PC-3 (cell line): ENCODE measurements around the gene HYLS1. TPM values are rescaled to one million over a fixed set of nuclear protein-coding genes. Genes with fewer than 3 reads are reported as not detected.

ENCODE experiments used
- ATAC-seq: fragments of 200-7000 bp; cut with Tn5 transposase; 2 replicates; pipeline ENCODE4 v1.9.1; 2020; ENCODE audit warnings: mild to moderate bottlenecking, moderate library complexity
- BruUV-seq: library from RNA; stranded (reverse); fragments of 400-500 nt; replicated peaks from 2 replicates; lab custom pipeline; 2021; lab: Mats Ljungman, UMichigan
- CTCF ChIA-PET: fragments of 300-600 bp; sonication (Branson Sonifier 250); formaldehyde crosslinking; loops from one replicate; lab custom pipeline; 2022; ENCODE audit warnings: antibody characterized with exemption; lab: Charles Lee
- POLR2A ChIA-PET: fragments of 300-600 bp; sonication (Branson Sonifier 250); formaldehyde crosslinking; loops from one replicate; lab custom pipeline; 2022; ENCODE audit warnings: antibody characterized with exemption; ENCODE audit not compliant: unreplicated experiment; lab: Charles Lee
- DNase-seq: peaks from one replicate; pipeline ENCODE4 v3.0.0-alpha.2; 2015
- H2AFZ ChIP-seq: fragments of 300-600 bp; sonication (generic); 2 replicates; pipeline ENCODE4 v1.6.0; 2016; ENCODE audit warnings: antibody characterized with exemption, low read length
- H3F3A ChIP-seq: fragments of 300-600 bp; sonication (generic); one replicate; pipeline ENCODE4 v1.6.0; 2017; ENCODE audit warnings: antibody characterized with exemption, low read length, control low read depth, mild to moderate bottlenecking; ENCODE audit not compliant: unreplicated experiment
- H3K27ac ChIP-seq: fragments of 300-600 bp; sonication (generic); 2 replicates; pipeline ENCODE4 v1.5.1; 2016; ENCODE audit warnings: mild to moderate bottlenecking, low read length
- H3K27me3 ChIP-seq: fragments of 300-600 bp; sonication (generic); 2 replicates; pipeline ENCODE4 v1.6.1; 2016; ENCODE audit warnings: low read length, mixed read lengths
- H3K36me3 ChIP-seq: fragments of 300-600 bp; sonication (generic); 2 replicates; pipeline ENCODE4 v1.6.1; 2016; ENCODE audit warnings: low read depth, mixed run types, low read length, mixed read lengths
- H3K4me1 ChIP-seq: fragments of 300-600 bp; sonication (generic); 2 replicates; pipeline ENCODE4 v1.5.1; 2016; ENCODE audit warnings: low read length; ENCODE audit not compliant: insufficient read depth
- H3K4me2 ChIP-seq: fragments of 300-600 bp; sonication (generic); 2 replicates; pipeline ENCODE4 v1.6.0; 2016; ENCODE audit warnings: low read length
- H3K4me3 ChIP-seq: fragments of 300-600 bp; sonication (generic); 2 replicates; pipeline ENCODE4 v1.5.1; 2016; ENCODE audit warnings: mild to moderate bottlenecking, low read length, mixed read lengths
- H3K79me2 ChIP-seq: fragments of 300-600 bp; sonication (generic); 2 replicates; pipeline ENCODE4 v1.6.1; 2017; ENCODE audit warnings: low read length, mixed read lengths
- H3K9ac ChIP-seq: fragments of 300-600 bp; sonication (generic); 2 replicates; pipeline ENCODE4 v1.6.0; 2016; ENCODE audit warnings: mild to moderate bottlenecking, low read length
- H3K9me2 ChIP-seq: fragments of 300-600 bp; sonication (generic); replicated peaks from 2 replicates; pipeline ENCODE4 v1.6.1; 2016; ENCODE audit warnings: mixed run types, low read length, mixed read lengths
- H3K9me3 ChIP-seq: fragments of 300-600 bp; sonication (generic); 2 replicates; pipeline ENCODE4 v1.6.1; 2016; ENCODE audit warnings: low read length, mixed read lengths
- H4K20me1 ChIP-seq: fragments of 300-600 bp; sonication (generic); 2 replicates; pipeline ENCODE4 v1.6.1; 2016; ENCODE audit warnings: low read length, mixed read lengths
- CTCF ChIP-seq: fragments of 300-600 bp; sonication (generic); conservative IDR thresholded peaks from 2 replicates; pipeline ENCODE4 v1.5.1; 2017; ENCODE audit warnings: antibody characterized with exemption, low read depth, mild to moderate bottlenecking, low read length
- EZH2 ChIP-seq: fragments of 300-600 bp; sonication (generic); IDR thresholded peaks from one replicate; pipeline ENCODE4 v1.6.1; 2017; ENCODE audit warnings: antibody characterized with exemption, mild to moderate bottlenecking, low read length; ENCODE audit not compliant: unreplicated experiment
- EZH2phosphoT487 ChIP-seq: fragments of 300-600 bp; sonication (generic); IDR thresholded peaks from 2 replicates; pipeline ENCODE4 v1.6.1; 2018; ENCODE audit warnings: mild to moderate bottlenecking, antibody characterized with exemption, low read length, borderline replicate concordance
- intact Hi-C: fragments of 100-400 bp; cut with micrococcal nuclease; formaldehyde crosslinking; loops from 2 replicates; pipeline ENCODE4 v1.9.0; 2023
- total RNA-seq: library from RNA; depleted of rRNA; stranded (reverse); fragments of >200 nt; gene quantifications from 2 replicates; pipeline ENCODE4 v1.2.3, GENCODE V29; 2014

Gene HYLS1
- total RNA-seq, 1 experiment from 2014 or later = 23.5 TPM

GRCh38 chr11:125929445-125930075, 42.1 kb downstream of the HYLS1 start:
- Histone ChIP-seq H3K27ac (no peak overlapping the region), H3F3A (no peaks in the 10 kb centered on the region), H3K4me1 (no peaks in the 10 kb centered on the region), H3K36me3 (no peaks in the 10 kb centered on the region), H3K79me2 (no peaks in the 10 kb centered on the region), H4K20me1 (no peaks in the 10 kb centered on the region), H3K4me2 (no peak overlapping the region), H3K9me2 (no peaks in the 10 kb centered on the region), H3K9me3 (no peaks in the 10 kb centered on the region), H3K9ac (no peak overlapping the region), H2AFZ (no peak overlapping the region), H3K27me3 (peaks cover 6% of the 10 kb centered on the region; the same call in 1 of the 2 replicates), H3K4me3 (no peak overlapping the region)
- ChIA-PET CTCF (no interaction called here), POLR2A (no interaction called here)
- ATAC-seq (no peak), DNase-seq (no peak)
- TF ChIP-seq EZH2phosphoT487 (no peak), CTCF (no peak), EZH2 (no peak)
- BruUV-seq = no TSS peak
- intact Hi-C loops = loop anchor here (10.0 kb wide), 1 partner anchor 185 kb away; no protein-coding TSS in a partner anchor

- Histone ChIP-seq H3K27me3 (peaks cover 6% of the 10 kb centered on the region; the same call in 1 of the 2 replicates), H3K36me3 (no peaks in the 10 kb centered on the region), H3K9ac (no peak overlapping the region), H3K4me2 (no peak overlapping the region), H3K9me3 (no peaks in the 10 kb centered on the region), H4K20me1 (no peaks in the 10 kb centered on the region), H3K4me3 (no peak overlapping the region), H3K9me2 (no peaks in the 10 kb centered on the region), H3K79me2 (no peaks in the 10 kb centered on the region), H3K27ac (no peak overlapping the region), H3F3A (no peaks in the 10 kb centered on the region), H2AFZ (no peak overlapping the region), H3K4me1 (no peaks in the 10 kb centered on the region)
- TF ChIP-seq CTCF (no peak), EZH2phosphoT487 (no peak), EZH2 (no peak)
- POLR2A ChIA-PET = no interaction called here
- DNase-seq (no peak), ATAC-seq (no peak)
- CTCF ChIA-PET = no interaction called here
- intact Hi-C loops = no loop called here
- BruUV-seq = no TSS peak
Observed at GRCh38 chr11:125930076-125930450, 42.6 kb downstream of the HYLS1 start.

GRCh38 chr11:125931116-125931515, 43.6 kb downstream of the HYLS1 start:
- Histone ChIP-seq H3K4me2 (no peak overlapping the region), H3F3A (no peaks in the 10 kb centered on the region), H3K9me2 (no peaks in the 10 kb centered on the region), H3K36me3 (no peaks in the 10 kb centered on the region), H3K9ac (no peak overlapping the region), H3K4me3 (no peak overlapping the region), H3K9me3 (no peaks in the 10 kb centered on the region), H3K27me3 (0 out of 2 replicates have a peak, but pooled peaks cover 3% of the 10 kb centered on the region), H3K4me1 (no peaks in the 10 kb centered on the region), H4K20me1 (no peaks in the 10 kb centered on the region), H3K27ac (no peak overlapping the region), H2AFZ (no peak overlapping the region), H3K79me2 (no peaks in the 10 kb centered on the region)
- intact Hi-C loops = no loop called here
- ChIA-PET CTCF (no interaction called here), POLR2A (no interaction called here)
- ATAC-seq (no peak; the same call in 1 of the 2 replicates), DNase-seq (no peak)
- no TSS peak for BruUV-seq
- no peak for TF ChIP-seq CTCF
- TF ChIP-seq EZH2 = no peak
- TF ChIP-seq EZH2phosphoT487 = no peak
